Natural killer cell (primary cell): ENCODE measurements around the gene TBC1D19. TPM values are rescaled to one million over a fixed set of nuclear protein-coding genes. Genes with fewer than 3 reads are reported as not detected.

Experiments
- ATAC-seq, 3 donors: fragments of 150-1000 bp in 2 of 3; fragments of 200-7000 bp in 1 of 3; cut with Tn5 transposase; 1 replicate in 1 of 3; 2 replicates in 2 of 3; pipeline ENCODE4 v1.10.0; 2021; ENCODE audit warnings: mild to moderate bottlenecking in 2 of 3, moderate library complexity in 2 of 3
- DNase-seq, 2 donors: peaks; one replicate each; pipeline versions ENCODE4 v3.0.0 to v3.0.0-alpha.2; 2013 to 2021; ENCODE audit warnings: mixed read lengths in 1 of 2
- H3K27ac ChIP-seq: one replicate; pipeline ENCODE4 v1.5.1; 2013; ENCODE audit warnings: mild to moderate bottlenecking, low read length
- H3K27me3 ChIP-seq: one replicate; pipeline ENCODE4 v1.6.1; 2013; ENCODE audit warnings: low read length; ENCODE audit not compliant: control insufficient read depth, insufficient read depth
- H3K36me3 ChIP-seq: one replicate; pipeline ENCODE4 v1.6.1; 2013; ENCODE audit warnings: low read length; ENCODE audit not compliant: control insufficient read depth, insufficient read depth
- H3K4me1 ChIP-seq: one replicate; pipeline ENCODE4 v1.6.1; 2013; ENCODE audit warnings: low read length; ENCODE audit not compliant: control insufficient read depth, insufficient read depth
- H3K4me3 ChIP-seq: one replicate; pipeline ENCODE4 v1.5.1; 2013; ENCODE audit warnings: low read length
- H3K9me3 ChIP-seq: one replicate; pipeline ENCODE4 v1.6.1; 2013; ENCODE audit warnings: low read length; ENCODE audit not compliant: control insufficient read depth, insufficient read depth
- H3K27ac Mint-ChIP-seq, 2 donors: one replicate each; pipeline ENCODE4 v1.8.0; 2022; ENCODE audit warnings: mild to moderate bottlenecking in 2 of 2, mixed read lengths in 2 of 2, moderate library complexity in 1 of 2
- H3K27me3 Mint-ChIP-seq, 2 donors: one replicate each; pipeline ENCODE4 v1.8.0; 2022; ENCODE audit warnings: low read depth in 2 of 2, mixed read lengths in 2 of 2
- H3K36me3 Mint-ChIP-seq: one replicate; pipeline ENCODE4 v1.8.0; 2022; ENCODE audit warnings: mixed read lengths
- H3K4me1 Mint-ChIP-seq, 2 donors: one replicate each; pipeline ENCODE4 v1.8.0; 2022; ENCODE audit warnings: mixed read lengths in 2 of 2
- H3K4me3 Mint-ChIP-seq: one replicate; pipeline ENCODE4 v1.8.0; 2022; ENCODE audit warnings: mild to moderate bottlenecking, moderate library complexity, mixed read lengths
- H3K9me3 Mint-ChIP-seq, 2 donors: one replicate each; pipeline ENCODE4 v1.8.0; 2022; ENCODE audit warnings: mixed read lengths in 2 of 2
- WGBS: methylation state at CpG from one replicate; pipeline ENCODE4 v1.1.7; 2013; ENCODE audit warnings: missing lambda C conversion rate; ENCODE audit not compliant: insufficient coverage; 5-methylcytosine and 5-hydroxymethylcytosine counted together
- intact Hi-C: fragments of 100-400 bp; cut with micrococcal nuclease; formaldehyde crosslinking; loops from one replicate; pipeline ENCODE4 v1.14.2; 2022
- total RNA-seq, 4 donors: library from RNA; stranded (reverse); fragments of 120-200 nt in 1 of 4; gene quantifications; one replicate each; pipeline versions ENCODE4 v1.2.3 to v1.2.4, GENCODE V29; 2013 to 2022
- TF ChIP-seq, protein P1 (sequence below): fragments of 200-600 bp; IDR thresholded peaks from one replicate; pipeline ENCODE4 v1.8.0; 2022; ENCODE audit warnings: antibody characterized with exemption

TBC1D19 gene
- total RNA-seq, 3 donors from 2014 or later (not counting 1 experiment from before 2014, with no cell fraction given), result 13.0 to 21.3 (median 16.8) TPM

DNA sequence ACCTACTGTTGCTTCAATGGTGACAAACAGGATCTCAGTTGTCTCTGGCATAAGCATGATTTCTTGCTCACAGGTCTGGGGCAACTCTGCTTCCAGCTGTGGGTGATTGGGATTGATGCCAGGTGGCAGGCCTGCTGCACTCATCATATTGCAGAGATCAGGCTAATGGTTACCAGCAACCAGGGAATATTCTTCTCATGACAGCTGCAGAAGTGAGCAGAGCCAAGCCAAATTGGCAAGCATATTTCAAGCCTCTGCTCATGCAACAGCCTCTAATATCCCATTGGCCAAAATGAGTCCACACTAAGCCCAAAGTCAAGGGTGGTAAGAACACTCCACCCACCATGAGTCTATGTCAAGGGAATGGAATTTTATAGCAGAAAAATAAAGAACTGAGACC is 26.7 kb upstream of the TBC1D19 start:
- no peak for DNase-seq
- no peak for ATAC-seq
- no peak overlapping the region for H3K27ac Mint-ChIP-seq

GRCh38 chr4:26558166-26558895 is 25.6 kb upstream of the TBC1D19 start:
- H3K27me3 Mint-ChIP-seq, result peaks cover 37 to 45% of the 10 kb centered on the region in 2 donors
- TF ChIP-seq, protein P1, sequence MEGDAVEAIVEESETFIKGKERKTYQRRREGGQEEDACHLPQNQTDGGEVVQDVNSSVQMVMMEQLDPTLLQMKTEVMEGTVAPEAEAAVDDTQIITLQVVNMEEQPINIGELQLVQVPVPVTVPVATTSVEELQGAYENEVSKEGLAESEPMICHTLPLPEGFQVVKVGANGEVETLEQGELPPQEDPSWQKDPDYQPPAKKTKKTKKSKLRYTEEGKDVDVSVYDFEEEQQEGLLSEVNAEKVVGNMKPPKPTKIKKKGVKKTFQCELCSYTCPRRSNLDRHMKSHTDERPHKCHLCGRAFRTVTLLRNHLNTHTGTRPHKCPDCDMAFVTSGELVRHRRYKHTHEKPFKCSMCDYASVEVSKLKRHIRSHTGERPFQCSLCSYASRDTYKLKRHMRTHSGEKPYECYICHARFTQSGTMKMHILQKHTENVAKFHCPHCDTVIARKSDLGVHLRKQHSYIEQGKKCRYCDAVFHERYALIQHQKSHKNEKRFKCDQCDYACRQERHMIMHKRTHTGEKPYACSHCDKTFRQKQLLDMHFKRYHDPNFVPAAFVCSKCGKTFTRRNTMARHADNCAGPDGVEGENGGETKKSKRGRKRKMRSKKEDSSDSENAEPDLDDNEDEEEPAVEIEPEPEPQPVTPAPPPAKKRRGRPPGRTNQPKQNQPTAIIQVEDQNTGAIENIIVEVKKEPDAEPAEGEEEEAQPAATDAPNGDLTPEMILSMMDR, result no peak
- H3K27ac Mint-ChIP-seq, result no peak overlapping the region
- H3K27ac ChIP-seq, result no peak overlapping the region
- DNase-seq, result no peak
- no peaks in the 10 kb centered on the region for H3K4me1 ChIP-seq
- peaks cover 18% of the 10 kb centered on the region for H3K36me3 Mint-ChIP-seq
- H3K9me3 Mint-ChIP-seq, result peaks cover 2 to 8% of the 10 kb centered on the region in 2 donors
- H3K9me3 ChIP-seq, result no peaks in the 10 kb centered on the region
- intact Hi-C loops, result no loop called here
- H3K36me3 ChIP-seq, result no peaks in the 10 kb centered on the region
- no peaks in the 10 kb centered on the region for H3K4me1 Mint-ChIP-seq
- no CpG with 5 or more reads among the region's 3 CpGs for WGBS
- H3K4me3 ChIP-seq, result no peak overlapping the region
- no peak for ATAC-seq
- peaks cover 2% of the 10 kb centered on the region for H3K27me3 ChIP-seq
- no peak overlapping the region for H3K4me3 Mint-ChIP-seq

More for the DNA sequence above, 26.7 kb upstream of the TBC1D19 start:
- H3K27me3 Mint-ChIP-seq, result peaks cover 37 to 45% of the 10 kb centered on the region in 2 donors
- intact Hi-C loops, result no loop called here
- H3K27ac ChIP-seq, result no peak overlapping the region
- H3K27me3 ChIP-seq, result peaks cover 2% of the 10 kb centered on the region
- H3K4me1 ChIP-seq, result no peaks in the 10 kb centered on the region
- no peak overlapping the region for H3K4me3 ChIP-seq
- no peak overlapping the region for H3K4me3 Mint-ChIP-seq
- no peaks in the 10 kb centered on the region for H3K4me1 Mint-ChIP-seq
- H3K36me3 ChIP-seq, result no peaks in the 10 kb centered on the region
- TF ChIP-seq, protein P1, result no peak
- peaks cover 3 to 9% of the 10 kb centered on the region in 2 donors for H3K9me3 Mint-ChIP-seq
- no peaks in the 10 kb centered on the region for H3K9me3 ChIP-seq
- peaks cover 18% of the 10 kb centered on the region for H3K36me3 Mint-ChIP-seq

DNA sequence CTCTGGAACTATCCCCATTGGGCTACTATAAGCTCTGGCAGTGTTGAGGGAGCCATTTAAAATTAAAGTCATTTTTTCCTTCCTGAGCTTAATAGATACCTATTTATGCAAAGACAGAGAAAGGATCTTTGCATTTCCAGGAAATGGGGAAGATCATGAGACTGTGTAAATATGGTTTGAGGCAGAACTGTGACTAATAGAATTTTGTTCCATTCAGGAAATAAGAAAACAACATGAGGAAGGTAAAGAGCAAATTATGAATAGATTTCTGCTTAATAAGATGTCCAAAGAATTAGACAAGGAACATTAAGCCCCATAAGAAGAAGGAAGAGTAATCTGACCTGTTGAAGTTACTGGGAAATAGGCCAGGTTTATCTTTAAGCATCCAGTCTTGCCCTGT is 17.8 kb upstream of the TBC1D19 start:
- H3K4me1 Mint-ChIP-seq, result no peaks in the 10 kb centered on the region
- DNase-seq, result no peak
- TF ChIP-seq, protein P1, result no peak
- no peak overlapping the region for H3K27ac Mint-ChIP-seq
- Histone ChIP-seq H3K27me3 (peaks cover 5% of the 10 kb centered on the region), H3K4me3 (no peak overlapping the region), H3K9me3 (no peaks in the 10 kb centered on the region), H3K27ac (no peak overlapping the region), H3K4me1 (no peaks in the 10 kb centered on the region), H3K36me3 (no peaks in the 10 kb centered on the region)
- intact Hi-C loops, result no loop called here
- ATAC-seq, result no peak
- H3K9me3 Mint-ChIP-seq, result no peaks in the 10 kb centered on the region
- H3K27me3 Mint-ChIP-seq, result peaks cover 18 to 38% of the 10 kb centered on the region in 2 donors
- H3K4me3 Mint-ChIP-seq, result no peak overlapping the region
- H3K36me3 Mint-ChIP-seq, result no peaks in the 10 kb centered on the region
